Urinary bladder (tissue), 4 donors: ENCODE data around the gene USP48. TPM values are rescaled to one million over a fixed set of nuclear protein-coding genes. Genes with fewer than 3 reads are reported as not detected.
"Not testable (repeated sequence)": the region's sequence is repeated elsewhere in the genome, so short reads cannot be mapped to it uniquely, and the experiment has no call there.

ENCODE experiments used
- DNase-seq: peaks from one replicate; pipeline ENCODE4 v3.0.0-alpha.2; 2015; ENCODE audit errors: extremely low spot score
- H3K27ac ChIP-seq: one replicate; pipeline ENCODE4 v1.5.1; 2013; ENCODE audit warnings: low read depth, mild to moderate bottlenecking, moderate library complexity
- H3K36me3 ChIP-seq: one replicate; pipeline ENCODE4 v1.6.1; 2013; ENCODE audit warnings: mild to moderate bottlenecking, moderate library complexity; ENCODE audit not compliant: insufficient read depth
- H3K4me1 ChIP-seq: one replicate; pipeline ENCODE4 v1.6.1; 2013; ENCODE audit warnings: mild to moderate bottlenecking, moderate library complexity; ENCODE audit not compliant: insufficient read depth
- H3K4me3 ChIP-seq: one replicate; pipeline ENCODE4 v1.5.1; 2013; ENCODE audit warnings: low read depth, low read length
- WGBS: extraction: QIAGEN DNeasy Blood & Tissue Kit; methylation state at CpG from one replicate; pipeline ENCODE4 v1.1.7; 2013; 5-methylcytosine and 5-hydroxymethylcytosine counted together
- polyA plus RNA-seq: library from polyadenylated mRNA; stranded (reverse); fragments of 200-250 nt; gene quantifications from one replicate; pipeline ENCODE4 v1.2.3, GENCODE V29; 2013
- total RNA-seq: library from RNA; depleted of rRNA; stranded (reverse); fragments of >200 nt; gene quantifications from one replicate; pipeline ENCODE4 v1.2.3, GENCODE V29; 2014
- donor health status: healthy with polysubstance abuse.
- donor health status: healthy.

Gene USP48, protein sequence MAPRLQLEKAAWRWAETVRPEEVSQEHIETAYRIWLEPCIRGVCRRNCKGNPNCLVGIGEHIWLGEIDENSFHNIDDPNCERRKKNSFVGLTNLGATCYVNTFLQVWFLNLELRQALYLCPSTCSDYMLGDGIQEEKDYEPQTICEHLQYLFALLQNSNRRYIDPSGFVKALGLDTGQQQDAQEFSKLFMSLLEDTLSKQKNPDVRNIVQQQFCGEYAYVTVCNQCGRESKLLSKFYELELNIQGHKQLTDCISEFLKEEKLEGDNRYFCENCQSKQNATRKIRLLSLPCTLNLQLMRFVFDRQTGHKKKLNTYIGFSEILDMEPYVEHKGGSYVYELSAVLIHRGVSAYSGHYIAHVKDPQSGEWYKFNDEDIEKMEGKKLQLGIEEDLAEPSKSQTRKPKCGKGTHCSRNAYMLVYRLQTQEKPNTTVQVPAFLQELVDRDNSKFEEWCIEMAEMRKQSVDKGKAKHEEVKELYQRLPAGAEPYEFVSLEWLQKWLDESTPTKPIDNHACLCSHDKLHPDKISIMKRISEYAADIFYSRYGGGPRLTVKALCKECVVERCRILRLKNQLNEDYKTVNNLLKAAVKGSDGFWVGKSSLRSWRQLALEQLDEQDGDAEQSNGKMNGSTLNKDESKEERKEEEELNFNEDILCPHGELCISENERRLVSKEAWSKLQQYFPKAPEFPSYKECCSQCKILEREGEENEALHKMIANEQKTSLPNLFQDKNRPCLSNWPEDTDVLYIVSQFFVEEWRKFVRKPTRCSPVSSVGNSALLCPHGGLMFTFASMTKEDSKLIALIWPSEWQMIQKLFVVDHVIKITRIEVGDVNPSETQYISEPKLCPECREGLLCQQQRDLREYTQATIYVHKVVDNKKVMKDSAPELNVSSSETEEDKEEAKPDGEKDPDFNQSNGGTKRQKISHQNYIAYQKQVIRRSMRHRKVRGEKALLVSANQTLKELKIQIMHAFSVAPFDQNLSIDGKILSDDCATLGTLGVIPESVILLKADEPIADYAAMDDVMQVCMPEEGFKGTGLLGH
- total RNA-seq (97.1 TPM), polyA plus RNA-seq (25.1 TPM)

- peak; percentile 96 for DNase-seq
- no peaks in the 10 kb centered on the region for H3K4me1 ChIP-seq
- H3K27ac ChIP-seq: peak within 1 kb of the TSS; percentile 100
- WGBS: under 1% methylated on average over 82 of the region's 82 CpGs
- no peaks in the 10 kb centered on the region for H3K36me3 ChIP-seq
- H3K4me3 ChIP-seq: peak within 1 kb of the TSS; percentile 84
Observed at GRCh38 chr1:21782868-21783678, at the start of gene USP48. Gene USP48, minus strand, starts transcription at chr1:21783149. Its CDS starts 192 bp downstream, at chr1:21782957.

GRCh38 chr1:21831454-21831970 is 48.6 kb upstream of the USP48 start:
- no peak for DNase-seq
- H3K27ac ChIP-seq: no peak overlapping the region
- H3K4me1 ChIP-seq: no peaks in the 10 kb centered on the region
- WGBS: 91% methylated on average over 14 of the region's 14 CpGs
- no peak overlapping the region for H3K4me3 ChIP-seq
- H3K36me3 ChIP-seq: peaks cover 9% of the 10 kb centered on the region

DNA sequence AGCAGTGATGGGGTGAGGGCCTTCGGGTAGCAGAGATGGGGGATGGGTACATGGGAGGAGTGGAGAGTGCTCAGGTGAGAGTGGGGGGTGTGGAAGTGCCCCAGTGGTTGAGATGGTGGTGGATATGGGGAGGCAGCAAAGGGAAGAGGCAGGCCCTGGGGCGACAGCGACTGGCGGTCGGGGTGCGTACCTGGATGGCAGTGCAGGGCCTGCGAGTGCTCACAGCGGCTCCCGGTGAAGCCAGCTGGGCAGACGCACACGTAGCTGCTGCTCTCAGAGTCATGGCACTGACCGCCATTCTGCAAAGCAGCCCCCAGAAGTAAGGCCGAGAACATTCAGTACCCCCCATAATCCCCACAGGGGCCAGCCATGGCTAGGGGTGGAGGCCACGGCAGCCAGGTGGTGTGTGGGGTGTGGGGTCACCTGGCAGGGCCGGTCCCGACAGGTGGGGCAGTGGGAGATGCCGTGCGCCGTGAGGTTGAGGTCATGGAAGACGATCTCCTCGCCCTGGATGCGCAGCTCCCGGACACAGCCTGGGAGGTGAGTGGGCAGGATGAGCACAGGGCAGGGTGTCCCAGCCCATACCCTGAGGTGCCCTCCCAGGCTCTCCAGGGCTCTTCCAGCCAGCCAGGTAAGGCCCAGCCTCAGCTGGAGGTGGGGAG is 48.0 kb upstream of the USP48 start:
- WGBS: 93% methylated on average over 23 of the region's 23 CpGs
- Histone ChIP-seq H3K27ac (no peak overlapping the region), H3K4me1 (no peaks in the 10 kb centered on the region), H3K4me3 (no peak overlapping the region), H3K36me3 (peaks cover 9% of the 10 kb centered on the region)
- no peak for DNase-seq

DNA sequence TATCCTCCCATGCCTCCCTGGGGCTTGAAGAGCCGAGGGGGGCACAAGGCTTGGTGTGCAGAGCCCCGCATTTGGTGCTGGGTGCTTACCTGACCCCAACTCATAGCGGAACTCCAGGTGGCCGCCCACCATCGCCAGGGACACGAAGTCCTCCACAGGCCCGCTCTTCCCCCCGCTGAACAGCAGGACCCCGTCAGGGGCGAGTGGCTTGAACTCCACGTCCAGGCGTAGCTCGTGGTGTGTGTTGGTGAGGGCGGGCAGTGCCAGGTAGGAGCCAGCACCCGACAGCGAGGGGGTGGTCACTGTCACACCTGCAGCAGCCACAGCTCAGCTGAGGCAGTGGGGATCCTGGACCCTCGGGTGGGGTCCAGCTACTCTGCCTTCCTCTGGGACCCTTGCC is 46.3 kb upstream of the USP48 start:
- no peak for DNase-seq
- Histone ChIP-seq H3K27ac (no peak overlapping the region), H3K36me3 (peaks cover 2% of the 10 kb centered on the region), H3K4me1 (no peaks in the 10 kb centered on the region), H3K4me3 (no peak overlapping the region)
- WGBS: 88% methylated on average over 17 of the region's 17 CpGs

- Histone ChIP-seq H3K36me3 (peaks cover 7% of the 10 kb centered on the region), H3K4me1 (no peaks in the 10 kb centered on the region), H3K4me3 (no peak overlapping the region), H3K27ac (no peak overlapping the region)
- 89% methylated on average over 28 of the region's 28 CpGs for WGBS
- no peak for DNase-seq
Observed at GRCh38 chr1:21828506-21829210, 45.7 kb upstream of the USP48 start.

DNA sequence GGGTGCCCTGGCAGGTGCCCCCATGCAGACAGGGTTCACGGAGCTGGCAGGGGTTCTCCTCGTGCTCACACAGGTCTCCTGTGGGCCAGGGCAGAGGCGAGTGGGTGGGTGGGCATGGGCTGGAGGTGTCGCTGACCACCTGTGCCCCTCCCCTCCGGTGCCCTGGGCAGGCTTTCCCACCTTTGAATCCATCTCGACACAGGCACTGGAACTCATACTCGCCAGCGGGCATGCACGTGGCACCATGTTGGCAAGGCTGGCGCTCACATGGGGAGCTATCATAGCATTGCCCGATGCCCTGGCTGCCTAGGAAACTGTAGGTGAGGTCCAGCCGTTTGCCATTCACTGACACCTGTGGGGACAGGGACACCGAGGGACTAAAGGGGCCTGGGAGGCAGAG is 45.1 kb upstream of the USP48 start:
- Histone ChIP-seq H3K4me1 (no peaks in the 10 kb centered on the region), H3K27ac (no peak overlapping the region), H3K4me3 (no peak overlapping the region), H3K36me3 (peaks cover 7% of the 10 kb centered on the region)
- WGBS: 93% methylated on average over 13 of the region's 13 CpGs
- DNase-seq: no peak

DNA sequence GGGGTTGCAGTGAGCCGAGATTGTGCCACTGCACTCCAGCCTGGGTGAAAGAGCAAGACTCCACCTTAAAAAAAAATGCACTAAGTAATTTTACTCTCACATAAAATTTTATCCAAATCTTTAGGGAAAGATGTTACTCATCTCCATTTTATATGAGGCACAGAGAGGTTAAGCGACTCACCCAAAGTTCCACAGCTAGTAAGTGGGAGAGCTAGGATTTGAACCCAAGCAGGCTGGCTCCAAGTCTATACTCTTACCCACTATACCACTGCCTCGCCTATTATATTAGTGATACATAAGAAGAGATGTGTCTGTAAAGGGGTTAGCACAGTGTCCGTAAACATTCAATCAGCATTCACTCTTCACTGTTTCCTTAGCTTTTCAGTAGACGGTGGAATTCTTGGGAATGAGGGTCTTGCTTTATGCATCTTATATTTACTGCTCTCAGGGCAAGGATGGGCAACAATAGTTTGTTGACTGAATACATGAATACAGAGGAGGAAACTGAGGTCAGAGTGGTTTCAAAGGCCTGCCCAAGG is 44.3 kb upstream of the USP48 start:
- Histone ChIP-seq H3K4me3 (no peak overlapping the region), H3K4me1 (no peaks in the 10 kb centered on the region), H3K36me3 (peaks cover 7% of the 10 kb centered on the region), H3K27ac (no peak overlapping the region)
- no peak for DNase-seq
- WGBS: 91% methylated on average over 5 of the region's 5 CpGs

DNA sequence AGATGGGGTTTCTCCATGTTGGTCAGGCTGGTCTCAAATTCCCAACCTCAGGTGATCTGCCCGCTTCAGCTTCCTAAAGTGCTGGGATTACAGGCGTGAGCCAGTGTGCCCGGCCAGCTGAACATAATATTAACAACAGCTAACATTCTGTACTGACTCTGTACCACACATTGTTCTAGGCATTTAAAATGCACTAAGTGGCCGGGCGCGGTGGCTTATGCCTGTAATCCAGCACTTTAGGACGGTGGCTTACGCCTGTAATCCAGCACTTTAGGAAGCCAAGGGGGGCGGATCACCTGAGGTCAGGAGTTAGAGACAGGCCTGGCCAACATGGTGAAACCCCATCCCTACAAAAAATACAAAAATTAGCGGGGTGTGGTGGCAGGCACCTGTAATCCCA is 43.7 kb upstream of the USP48 start:
- DNase-seq, H3K27ac ChIP-seq, H3K4me3 ChIP-seq, H3K4me1 ChIP-seq, H3K36me3 ChIP-seq: not testable (repeated sequence)
- WGBS: 93% methylated on average over 10 of the region's 10 CpGs

DNA sequence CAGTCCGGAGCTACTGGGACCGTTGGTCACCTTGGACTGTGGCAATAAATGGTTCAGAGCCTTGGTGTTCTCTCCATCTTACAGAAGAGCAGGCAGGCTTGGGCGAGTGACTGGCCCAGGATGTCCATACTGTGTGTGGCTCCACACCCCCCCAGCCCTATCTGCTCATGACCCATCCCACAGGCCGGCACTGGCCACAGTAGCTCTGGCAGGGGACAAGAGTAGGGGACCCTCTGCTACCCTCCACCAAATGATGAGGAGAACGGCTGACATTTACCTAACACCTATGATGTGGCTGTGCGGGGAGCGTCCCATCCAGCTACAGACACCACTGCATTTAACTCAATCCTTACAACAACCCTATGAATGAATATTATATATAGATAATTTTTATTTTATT is 42.4 kb upstream of the USP48 start:
- Histone ChIP-seq H3K27ac (no peak overlapping the region), H3K4me3 (no peak overlapping the region), H3K4me1 (no peaks in the 10 kb centered on the region), H3K36me3 (peaks cover 5% of the 10 kb centered on the region)
- WGBS: 91% methylated on average over 7 of the region's 7 CpGs
- no peak for DNase-seq

GRCh38 chr1:21824926-21825325 is 42.0 kb upstream of the USP48 start:
- H3K36me3 ChIP-seq: peaks cover 5% of the 10 kb centered on the region
- H3K4me3 ChIP-seq: no peak overlapping the region
- no peaks in the 10 kb centered on the region for H3K4me1 ChIP-seq
- 89% methylated on average over 2 of the region's 2 CpGs for WGBS
- DNase-seq: no peak
- H3K27ac ChIP-seq: no peak overlapping the region

DNA sequence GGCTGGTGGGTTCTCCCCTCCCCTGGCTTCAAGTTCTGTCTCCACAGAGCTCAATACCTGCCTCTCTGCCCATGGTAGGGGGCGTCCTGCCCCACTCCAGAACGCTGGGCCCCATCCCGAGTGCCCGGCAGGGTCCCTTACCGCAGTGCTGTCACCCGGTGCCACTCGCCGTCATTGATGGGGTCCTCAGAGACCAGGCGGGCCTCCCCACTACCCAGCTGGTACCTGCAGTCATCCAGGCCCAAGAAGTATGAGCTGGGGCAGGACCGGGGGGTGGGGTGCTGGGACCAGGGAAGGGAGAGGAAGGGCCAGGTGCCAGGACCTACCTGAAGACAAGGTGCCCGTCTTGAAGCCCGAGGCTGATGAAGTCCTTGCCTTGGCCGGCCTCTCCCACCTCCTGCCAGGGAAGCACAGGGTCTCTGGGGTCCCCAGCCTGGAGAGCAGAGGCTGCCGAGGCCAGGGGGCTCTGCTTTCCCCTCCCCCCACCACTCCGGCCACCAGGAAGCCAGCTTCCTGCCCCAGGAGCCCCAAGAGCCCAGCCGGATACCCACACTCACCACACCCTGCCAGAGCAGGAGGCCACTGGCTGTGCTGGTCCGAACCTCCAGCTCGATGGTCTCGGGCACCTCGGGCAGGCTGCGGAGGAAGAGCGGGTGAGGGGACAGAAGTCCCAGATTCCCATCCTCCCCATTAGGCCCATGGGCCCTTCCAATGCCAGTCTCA is 41.2 kb upstream of the USP48 start:
- 85% methylated on average over 22 of the region's 22 CpGs for WGBS
- Histone ChIP-seq H3K27ac (no peak overlapping the region), H3K36me3 (peaks cover 5% of the 10 kb centered on the region), H3K4me1 (no peaks in the 10 kb centered on the region), H3K4me3 (no peak overlapping the region)
- no peak for DNase-seq
